HUES48 (cell line): ENCODE results near the gene STX16.
"Not testable (repeated sequence)": the region's sequence is repeated elsewhere in the genome, so short reads cannot be mapped to it uniquely, and the experiment has no call there.

Experiments
- H3K27ac ChIP-seq: one replicate; pipeline ENCODE4 v1.7.0; 2013; ENCODE audit warnings: low read depth, low read length, inconsistent platforms
- H3K27me3 ChIP-seq: 2 replicates; pipeline ENCODE4 v1.6.1; 2013; ENCODE audit warnings: mild to moderate bottlenecking, low read length; ENCODE audit not compliant: control insufficient read depth, insufficient read depth
- H3K36me3 ChIP-seq: 2 replicates; pipeline ENCODE4 v1.6.1; 2013; ENCODE audit warnings: low read length; ENCODE audit not compliant: control insufficient read depth, insufficient read depth
- H3K4me1 ChIP-seq: 2 replicates; pipeline ENCODE4 v1.6.1; 2013; ENCODE audit warnings: mild to moderate bottlenecking, low read length; ENCODE audit not compliant: control insufficient read depth, insufficient read depth
- H3K4me3 ChIP-seq: 2 replicates; pipeline ENCODE4 v1.5.1; 2013; ENCODE audit warnings: mild to moderate bottlenecking, low read depth, low read length
- H3K9ac ChIP-seq: 2 replicates; pipeline ENCODE4 v1.6.1; 2013; ENCODE audit warnings: mild to moderate bottlenecking, low read depth, low read length, moderate library complexity
- H3K9me3 ChIP-seq: 2 replicates; pipeline ENCODE4 v1.6.1; 2013; ENCODE audit warnings: low read length; ENCODE audit not compliant: control insufficient read depth, insufficient read depth

The STX16 gene

GRCh38 chr20:58721951-58722778 lies 71.1 kb downstream of the STX16 start:
- no peak overlapping the region for H3K27ac ChIP-seq
- no peaks in the 10 kb centered on the region for H3K36me3 ChIP-seq
- no peaks in the 10 kb centered on the region for H3K27me3 ChIP-seq
- no peaks in the 10 kb centered on the region for H3K4me1 ChIP-seq
- H3K9ac ChIP-seq = no peak overlapping the region
- peaks cover 3% of the 10 kb centered on the region; the same call in 1 of the 2 replicates for H3K9me3 ChIP-seq
- no peak overlapping the region for H3K4me3 ChIP-seq

DNA sequence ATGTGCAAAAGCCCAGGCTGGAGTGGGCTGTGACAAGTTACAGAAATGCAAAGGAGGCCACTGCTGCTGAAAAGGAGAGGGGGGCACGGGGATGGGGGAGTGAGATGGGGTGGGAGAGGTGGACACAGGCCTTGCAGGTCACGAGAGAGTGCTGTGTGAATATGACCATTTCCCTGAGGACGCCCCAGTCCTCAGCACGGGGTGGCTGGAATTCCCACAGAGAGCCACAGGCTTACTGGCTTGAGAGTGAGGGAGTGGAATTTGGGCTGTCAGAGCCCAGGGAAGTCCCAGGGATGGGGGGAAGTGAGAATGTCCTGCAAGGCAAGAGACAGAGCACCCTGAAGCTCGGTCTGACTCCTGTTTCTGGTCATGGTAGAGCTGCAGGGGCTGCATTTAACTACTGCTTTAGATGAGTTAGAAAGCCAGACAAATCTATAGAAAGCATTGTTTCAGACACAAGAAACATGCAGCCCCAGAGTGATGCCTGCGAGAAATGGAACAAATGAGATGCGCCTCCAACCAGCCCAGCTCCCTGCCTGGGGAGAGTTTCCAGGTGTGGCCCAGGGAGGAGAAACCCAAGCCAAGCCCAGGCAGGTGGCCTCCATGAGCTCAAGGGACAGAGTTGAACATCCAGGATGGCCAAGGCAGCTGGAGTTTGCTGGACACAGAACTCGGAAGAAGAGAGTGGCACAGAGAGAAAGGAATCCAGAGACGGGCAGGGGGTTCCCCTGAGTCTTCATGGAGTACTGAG lies 72.0 kb downstream of the STX16 start:
- H3K4me3 ChIP-seq = no peak overlapping the region
- no peaks in the 10 kb centered on the region for H3K27me3 ChIP-seq
- H3K4me1 ChIP-seq = no peaks in the 10 kb centered on the region
- H3K9ac ChIP-seq = no peak overlapping the region
- H3K9me3 ChIP-seq = peaks cover 3% of the 10 kb centered on the region; the same call in 1 of the 2 replicates
- no peak overlapping the region for H3K27ac ChIP-seq
- no peaks in the 10 kb centered on the region for H3K36me3 ChIP-seq

DNA sequence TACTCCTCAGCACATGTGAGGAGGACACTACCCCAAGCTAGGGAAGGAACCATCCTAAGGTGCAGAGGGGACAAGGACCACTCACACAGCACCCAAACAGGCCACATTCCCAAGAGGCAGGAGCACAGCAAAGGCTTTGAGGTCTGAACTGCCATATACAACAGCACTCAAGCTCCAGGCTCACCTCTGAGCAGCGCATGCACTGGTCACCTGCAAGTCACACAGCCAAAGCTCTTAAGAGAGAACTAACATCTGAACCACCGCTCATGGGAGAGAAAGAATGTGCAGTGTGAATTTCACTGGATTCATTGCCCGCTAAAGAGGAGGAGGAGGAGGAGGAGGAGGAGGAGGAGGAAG lies 72.5 kb downstream of the STX16 start:
- H3K9me3 ChIP-seq = peaks cover 3% of the 10 kb centered on the region; the same call in 1 of the 2 replicates
- H3K4me1 ChIP-seq = no peaks in the 10 kb centered on the region
- no peak overlapping the region for H3K4me3 ChIP-seq
- H3K27me3 ChIP-seq = no peaks in the 10 kb centered on the region
- no peaks in the 10 kb centered on the region for H3K36me3 ChIP-seq
- H3K9ac ChIP-seq = no peak overlapping the region
- no peak overlapping the region for H3K27ac ChIP-seq

DNA sequence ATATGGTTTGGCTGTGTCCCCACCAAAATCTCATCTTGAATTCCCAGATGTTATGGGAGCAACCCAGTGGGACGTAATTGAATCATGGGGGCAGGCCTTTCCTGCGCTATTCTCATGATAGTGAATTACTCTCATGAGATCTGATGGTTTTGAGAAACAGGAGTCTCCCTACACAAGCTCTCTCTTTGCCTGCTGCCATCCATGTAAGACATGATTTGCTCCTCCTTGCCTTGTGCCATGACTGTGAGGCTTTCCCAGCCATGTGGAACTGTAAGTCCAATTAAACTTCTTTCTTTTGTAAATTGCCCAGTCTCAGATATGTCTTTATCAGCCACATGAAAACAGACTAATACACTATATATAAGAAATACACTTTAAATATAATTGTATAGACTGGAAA lies 75.1 kb downstream of the STX16 start:
- H3K4me3 ChIP-seq, H3K9ac ChIP-seq, H3K9me3 ChIP-seq, H3K4me1 ChIP-seq, H3K36me3 ChIP-seq, H3K27ac ChIP-seq, H3K27me3 ChIP-seq: not testable (repeated sequence)
